Thyroid gland (tissue), 4 donors: ENCODE data around the gene FLRT2.

Experiments
- CTCF ChIP-seq, 6 experiments: fragments of 200-600 bp in 3 of 6; fragments of 450-650 bp in 3 of 6; sonication (generic) in 3 of 6; IDR thresholded peaks; one replicate each; pipeline ENCODE4 v1.5.1; 2016 to 2019; ENCODE audit warnings: antibody characterized with exemption in 6 of 6, mild to moderate bottlenecking in 2 of 6, inconsistent platforms in 1 of 6, moderate library complexity in 1 of 6
- POLR2A ChIP-seq, 2 donors: fragments of 450-650 bp; IDR thresholded peaks; one replicate each; pipeline ENCODE4 v1.6.1; 2017; ENCODE audit warnings: antibody characterized with exemption in 2 of 2, mild to moderate bottlenecking in 2 of 2, moderate library complexity in 1 of 2

- TF ChIP-seq CTCF (IDR thresholded peaks at IDR 0.05) (no peak), POLR2A (IDR thresholded peaks at IDR 0.05) (no peak)
These were observed 42.7 kb upstream of the FLRT2 start for GRCh38 chr14:85487215-85487614.
